Right lobe of liver (tissue), 4 donors: Measurements from ENCODE around the gene SYNJ2.

Experiments
- POLR2A ChIP-seq: fragments of 450-650 bp; IDR thresholded peaks from one replicate; pipeline ENCODE4 v1.6.1; 2017; ENCODE audit warnings: antibody characterized with exemption, mild to moderate bottlenecking
- TF ChIP-seq, protein P1 (sequence below), 4 donors: fragments of 200-600 bp in 3 of 4; fragments of 450-650 bp in 1 of 4; IDR thresholded peaks; one replicate each; pipeline versions ENCODE4 v1.5.1 to v1.8.0; 2016 to 2022; ENCODE audit warnings: antibody characterized with exemption in 4 of 4, mild to moderate bottlenecking in 2 of 4
- donor health status: DM: no; HTN: no; CAD: no.
- donor health status: DM: no; HTN: no; CAD: no.
- donor health status: DM: no; HTN: yes; CAD: no.

DNA sequence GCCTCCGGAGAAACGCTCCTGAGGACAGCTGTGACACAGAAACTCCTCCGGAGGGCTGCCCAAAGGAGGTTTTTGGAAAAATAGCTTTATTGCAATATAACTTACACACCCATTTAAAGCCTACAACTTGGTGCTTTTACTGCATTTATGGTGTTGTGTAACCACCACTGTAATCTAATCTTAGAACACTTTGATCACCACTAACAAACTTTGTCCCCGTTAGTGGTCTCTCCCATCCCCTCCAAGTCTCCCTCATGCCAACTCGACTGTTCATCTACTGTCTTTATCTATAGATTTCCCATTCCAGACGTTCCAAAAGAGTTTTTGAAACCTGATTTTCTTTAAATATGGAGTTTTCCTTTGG is 62.8 kb downstream of the SYNJ2 start:
- TF ChIP-seq, protein P1, sequence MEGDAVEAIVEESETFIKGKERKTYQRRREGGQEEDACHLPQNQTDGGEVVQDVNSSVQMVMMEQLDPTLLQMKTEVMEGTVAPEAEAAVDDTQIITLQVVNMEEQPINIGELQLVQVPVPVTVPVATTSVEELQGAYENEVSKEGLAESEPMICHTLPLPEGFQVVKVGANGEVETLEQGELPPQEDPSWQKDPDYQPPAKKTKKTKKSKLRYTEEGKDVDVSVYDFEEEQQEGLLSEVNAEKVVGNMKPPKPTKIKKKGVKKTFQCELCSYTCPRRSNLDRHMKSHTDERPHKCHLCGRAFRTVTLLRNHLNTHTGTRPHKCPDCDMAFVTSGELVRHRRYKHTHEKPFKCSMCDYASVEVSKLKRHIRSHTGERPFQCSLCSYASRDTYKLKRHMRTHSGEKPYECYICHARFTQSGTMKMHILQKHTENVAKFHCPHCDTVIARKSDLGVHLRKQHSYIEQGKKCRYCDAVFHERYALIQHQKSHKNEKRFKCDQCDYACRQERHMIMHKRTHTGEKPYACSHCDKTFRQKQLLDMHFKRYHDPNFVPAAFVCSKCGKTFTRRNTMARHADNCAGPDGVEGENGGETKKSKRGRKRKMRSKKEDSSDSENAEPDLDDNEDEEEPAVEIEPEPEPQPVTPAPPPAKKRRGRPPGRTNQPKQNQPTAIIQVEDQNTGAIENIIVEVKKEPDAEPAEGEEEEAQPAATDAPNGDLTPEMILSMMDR (IDR thresholded peaks at IDR 0.05): no peak
- TF ChIP-seq POLR2A: no peak
